Measurements from ENCODE around the gene CPXM2.
"Not testable (repeated sequence)": the region's sequence is repeated elsewhere in the genome, so short reads cannot be mapped to it uniquely, and the experiment has no call there.

Gene CPXM2

DNA sequence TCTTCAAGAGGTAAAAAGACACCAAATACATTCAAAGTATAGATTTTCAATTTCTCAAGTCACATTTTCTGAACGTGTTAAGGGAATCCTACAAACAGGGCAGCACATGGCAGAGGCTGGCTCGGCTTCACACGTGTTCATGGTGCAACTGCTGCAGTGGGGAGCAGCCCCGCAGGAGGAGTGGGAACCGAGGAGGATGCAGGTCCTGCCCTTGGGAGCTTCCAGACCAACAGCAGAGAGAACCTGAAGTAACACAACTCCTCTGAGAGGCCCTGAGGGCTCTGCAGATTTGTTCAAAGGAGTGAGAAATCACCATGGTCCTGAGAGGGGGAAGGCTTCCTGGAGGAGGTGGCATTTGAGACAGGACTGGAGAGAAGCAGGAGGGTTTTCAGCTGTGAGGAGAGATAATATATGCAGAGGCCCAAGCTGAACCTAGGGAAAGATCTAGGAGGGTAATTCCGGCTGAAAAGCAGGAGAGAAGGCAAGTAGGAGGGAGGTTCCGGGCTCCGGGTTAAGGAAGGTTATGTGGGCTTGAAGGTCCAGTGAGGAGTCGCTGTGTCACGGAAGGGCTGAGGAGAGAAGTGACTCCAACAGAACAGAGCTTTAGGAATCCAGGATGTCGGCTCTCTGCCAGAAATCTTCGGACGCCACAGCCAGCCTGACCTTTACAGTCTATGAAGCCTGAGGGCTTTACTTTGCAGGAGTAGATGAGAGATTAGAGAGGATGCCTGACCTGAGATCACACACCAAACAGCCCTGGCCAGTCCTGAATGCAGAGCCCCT, 148.0 kb downstream of the CPXM2 start:
- no peak for DNase-seq (ENCODE audit: low spot score in 2 of 2)
- Mint-ChIP-seq H3K27ac (no peak overlapping the region), H3K4me3 (no peak overlapping the region), H3K36me3 (no peaks in the 10 kb centered on the region), H3K27me3 (peaks cover 11% of the 10 kb centered on the region), H3K4me1 (no peaks in the 10 kb centered on the region), H3K9me3 (no peaks in the 10 kb centered on the region)
- ATAC-seq (ENCODE audit: low read depth) = no peak

DNA sequence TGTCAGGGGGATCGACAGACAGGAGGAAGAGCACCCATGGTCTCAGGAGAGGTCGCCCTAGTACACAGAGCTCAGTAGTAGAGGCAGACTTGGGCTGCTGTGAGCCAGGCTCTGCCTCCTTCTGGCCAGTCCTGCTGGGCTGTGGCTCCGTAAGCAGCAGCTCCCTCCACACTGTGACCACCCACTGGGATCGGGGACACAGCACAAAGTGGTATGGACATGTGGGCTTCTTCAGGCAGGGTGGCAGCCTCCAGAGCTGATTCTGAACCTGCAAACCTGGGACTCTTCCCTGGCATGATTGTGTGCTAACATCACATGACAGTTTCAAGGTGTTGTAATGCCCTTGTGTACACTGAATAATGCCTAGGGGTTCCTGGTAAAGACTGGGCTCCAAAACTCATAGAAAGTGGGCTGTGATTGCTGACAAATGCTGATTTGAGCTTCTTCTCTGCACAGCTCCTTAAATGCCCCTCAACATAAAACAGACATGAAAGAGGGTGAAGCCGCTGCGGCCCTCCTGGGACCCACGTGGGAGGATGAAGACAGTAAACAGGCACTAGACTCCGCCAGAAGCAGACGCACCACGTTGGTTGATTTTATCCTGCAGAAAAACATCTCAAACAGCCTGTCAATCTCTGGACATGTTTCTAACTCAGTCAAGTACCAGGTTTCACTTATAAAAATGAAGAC, 148.7 kb downstream of the CPXM2 start:
- Mint-ChIP-seq H3K36me3 (no peaks in the 10 kb centered on the region), H3K9me3 (no peaks in the 10 kb centered on the region), H3K27ac (no peak overlapping the region), H3K27me3 (peaks cover 11% of the 10 kb centered on the region), H3K4me3 (no peak overlapping the region), H3K4me1 (no peaks in the 10 kb centered on the region)
- ATAC-seq (ENCODE audit: low read depth) = no peak
- DNase-seq (ENCODE audit: low spot score in 2 of 2) = no peak

DNA sequence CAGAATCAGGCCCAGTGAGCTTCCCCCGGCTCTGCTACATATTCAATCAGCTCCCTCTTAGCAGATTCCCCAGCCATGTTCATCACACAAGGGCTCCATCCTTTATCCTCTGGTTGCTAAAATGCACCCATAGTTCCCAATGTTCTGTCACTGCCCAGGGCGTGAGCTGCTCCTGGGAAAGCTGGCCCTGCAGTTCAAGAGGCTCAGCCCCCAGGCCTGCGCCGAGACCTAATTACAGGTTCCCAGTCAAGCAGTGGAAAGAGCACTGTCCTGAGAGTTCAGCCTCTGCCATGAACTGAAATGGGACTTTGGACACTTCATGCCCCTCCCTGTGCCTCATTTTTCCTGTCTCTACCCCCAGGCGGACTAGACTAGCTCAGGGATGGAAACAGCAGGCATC, 149.9 kb downstream of the CPXM2 start:
- H3K4me3 Mint-ChIP-seq = no peak overlapping the region
- H3K27me3 Mint-ChIP-seq = peaks cover 11% of the 10 kb centered on the region
- H3K27ac Mint-ChIP-seq = no peak overlapping the region
- ATAC-seq (ENCODE audit: low read depth) (no peak), DNase-seq (ENCODE audit: low spot score in 2 of 2) (no peak)
- no peaks in the 10 kb centered on the region for H3K4me1 Mint-ChIP-seq
- no peaks in the 10 kb centered on the region for H3K36me3 Mint-ChIP-seq
- H3K9me3 Mint-ChIP-seq = no peaks in the 10 kb centered on the region

DNA sequence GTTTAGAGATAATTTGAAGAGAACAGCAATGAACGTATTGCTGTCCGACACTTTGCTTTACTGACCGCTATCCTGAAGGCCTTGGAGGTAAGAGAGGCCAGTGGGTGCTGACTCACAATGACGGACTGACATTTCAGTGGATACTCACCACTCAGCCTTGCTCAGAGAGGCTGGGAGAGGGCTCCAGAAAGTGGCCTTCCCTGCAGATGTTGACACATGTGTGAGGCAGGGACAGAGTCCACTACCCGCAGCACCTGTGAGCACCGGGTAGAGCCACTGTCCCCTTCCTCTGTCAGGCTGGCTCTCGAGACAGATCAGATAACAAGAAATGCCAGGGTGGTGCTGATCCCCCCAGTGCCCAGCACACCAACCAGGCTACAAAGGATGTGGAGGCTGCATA, 150.5 kb downstream of the CPXM2 start:
- Mint-ChIP-seq H3K4me3 (no peak overlapping the region), H3K27me3 (peaks cover 11% of the 10 kb centered on the region), H3K4me1 (no peaks in the 10 kb centered on the region), H3K9me3 (no peaks in the 10 kb centered on the region), H3K27ac (no peak overlapping the region), H3K36me3 (no peaks in the 10 kb centered on the region)
- no peak for ATAC-seq (ENCODE audit: low read depth)
- no peak for DNase-seq (ENCODE audit: low spot score in 2 of 2)

DNA sequence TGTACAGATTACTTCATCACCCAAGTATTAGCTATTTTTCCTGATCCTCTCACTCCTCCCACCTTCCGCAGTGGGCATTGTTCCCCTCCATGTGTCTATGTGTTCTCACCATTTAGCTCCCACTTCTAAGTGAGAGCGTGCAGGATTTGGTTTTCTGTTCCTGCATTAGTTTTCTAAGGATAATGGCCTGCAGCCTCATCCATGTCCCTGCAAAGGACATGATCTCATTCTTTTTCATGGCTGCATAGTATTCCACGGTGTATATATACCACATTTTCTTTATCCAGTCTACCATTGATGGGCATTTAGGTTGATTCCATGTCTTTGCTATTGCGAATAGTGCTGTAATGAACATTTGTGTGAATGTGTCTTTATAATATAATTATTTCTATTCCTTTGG, 154.7 kb downstream of the CPXM2 start:
- not testable (repeated sequence) for DNase-seq (ENCODE audit: low spot score in 2 of 2); H3K27ac Mint-ChIP-seq; H3K27me3 Mint-ChIP-seq; H3K36me3 Mint-ChIP-seq; H3K4me3 Mint-ChIP-seq; H3K9me3 Mint-ChIP-seq; H3K4me1 Mint-ChIP-seq; ATAC-seq (ENCODE audit: low read depth)

DNA sequence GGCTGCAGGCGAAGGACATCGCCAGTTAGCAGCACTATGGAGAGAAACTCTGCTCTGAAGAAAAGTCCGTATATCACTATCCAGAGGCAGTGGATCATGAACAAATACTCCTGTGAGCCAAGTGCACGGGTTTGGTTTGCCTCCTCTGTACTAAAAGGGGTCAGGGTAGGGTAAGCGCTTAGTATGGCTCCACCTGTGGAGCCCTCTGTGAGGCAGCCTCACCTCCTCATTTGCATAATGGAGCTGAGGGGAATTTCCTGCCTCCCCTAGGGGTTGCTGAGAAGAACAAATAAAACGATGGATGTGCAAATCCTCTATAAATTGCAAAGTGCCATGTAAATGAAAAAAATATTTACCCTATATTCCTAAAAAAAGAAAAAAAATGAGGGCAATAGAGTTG, 162.1 kb downstream of the CPXM2 start:
- H3K27ac Mint-ChIP-seq = no peak overlapping the region
- no peak for ATAC-seq (ENCODE audit: low read depth)
- peaks cover 3% of the 10 kb centered on the region for H3K27me3 Mint-ChIP-seq
- peaks cover 2% of the 10 kb centered on the region for H3K9me3 Mint-ChIP-seq
- H3K4me1 Mint-ChIP-seq = peaks cover 2% of the 10 kb centered on the region
- no peak for DNase-seq (ENCODE audit: low spot score in 2 of 2)
- no peak overlapping the region for H3K4me3 Mint-ChIP-seq
- no peaks in the 10 kb centered on the region for H3K36me3 Mint-ChIP-seq

DNA sequence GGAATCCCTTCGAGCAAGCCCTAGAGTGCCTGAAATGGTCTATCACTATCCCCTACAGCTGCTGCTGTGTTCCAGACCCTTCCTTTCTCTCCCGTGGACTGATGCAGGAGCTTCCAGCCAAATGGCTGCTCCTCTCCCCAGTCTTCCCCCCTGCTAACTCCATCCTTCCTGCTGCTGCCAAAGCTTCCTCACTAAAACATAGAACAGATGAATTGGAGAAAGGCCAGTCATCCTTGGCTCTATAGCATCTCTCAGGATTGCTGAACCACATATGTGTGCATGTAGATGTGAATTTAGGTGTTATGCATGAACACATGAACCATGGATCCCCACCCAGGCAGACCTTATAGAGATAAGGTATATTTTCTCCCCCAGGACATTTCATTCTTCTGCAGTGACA, 164.8 kb downstream of the CPXM2 start:
- H3K4me3 Mint-ChIP-seq = no peak overlapping the region
- DNase-seq (ENCODE audit: low spot score in 2 of 2) = no peak
- H3K9me3 Mint-ChIP-seq = no peaks in the 10 kb centered on the region
- H3K4me1 Mint-ChIP-seq = peaks cover 2% of the 10 kb centered on the region
- H3K27me3 Mint-ChIP-seq = peaks cover 6% of the 10 kb centered on the region
- no peak for ATAC-seq (ENCODE audit: low read depth)
- no peak overlapping the region for H3K27ac Mint-ChIP-seq
- H3K36me3 Mint-ChIP-seq = no peaks in the 10 kb centered on the region

DNA sequence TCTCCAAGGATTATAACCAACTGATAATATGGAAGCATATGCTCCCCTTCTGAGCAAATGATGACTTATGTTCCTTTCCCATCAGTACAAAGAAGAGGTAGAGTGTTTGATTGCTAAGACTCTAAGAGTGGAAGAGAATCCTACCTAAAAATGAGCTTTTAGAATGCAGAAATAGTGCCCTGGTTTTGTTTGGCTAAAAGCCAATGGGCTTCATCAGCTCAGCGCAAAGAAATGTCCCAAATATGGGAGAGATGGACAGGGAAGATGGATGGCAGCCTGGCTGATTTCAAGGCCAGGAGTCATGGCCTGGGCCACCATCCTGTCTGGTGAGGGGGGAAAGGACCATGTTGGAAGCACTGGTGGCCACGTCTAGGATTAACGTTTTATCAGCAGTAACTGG, 165.2 kb downstream of the CPXM2 start:
- DNase-seq (ENCODE audit: low spot score in 2 of 2) (no peak), ATAC-seq (ENCODE audit: low read depth) (no peak)
- Mint-ChIP-seq H3K36me3 (no peaks in the 10 kb centered on the region), H3K4me3 (no peak overlapping the region), H3K27ac (no peak overlapping the region), H3K27me3 (peaks cover 6% of the 10 kb centered on the region), H3K4me1 (peaks cover 2% of the 10 kb centered on the region), H3K9me3 (no peaks in the 10 kb centered on the region)

DNA sequence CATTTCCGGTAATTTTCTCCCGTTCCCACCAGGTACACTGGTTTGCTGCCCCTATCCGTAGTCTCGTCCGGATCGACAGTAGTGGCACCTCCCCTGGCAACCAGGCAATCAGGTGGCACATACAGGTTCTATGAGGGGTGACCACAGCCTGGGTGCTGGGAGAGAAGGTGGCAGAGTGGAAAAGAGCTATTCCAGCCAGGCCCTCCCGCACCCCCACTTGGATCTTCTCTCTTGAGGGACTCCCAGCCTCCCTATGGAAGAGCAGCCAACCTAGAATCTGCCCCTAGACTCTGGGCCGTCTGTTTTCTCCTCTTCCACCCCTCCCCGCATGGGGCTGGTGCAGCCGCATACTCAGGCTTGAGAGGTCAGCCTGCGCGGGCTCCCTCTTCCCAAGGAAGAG, 166.9 kb downstream of the CPXM2 start:
- H3K4me3 Mint-ChIP-seq = no peak overlapping the region
- H3K4me1 Mint-ChIP-seq = peaks cover 2% of the 10 kb centered on the region
- no peaks in the 10 kb centered on the region for H3K36me3 Mint-ChIP-seq
- peaks cover 9% of the 10 kb centered on the region for H3K27me3 Mint-ChIP-seq
- DNase-seq (ENCODE audit: low spot score in 2 of 2) (no peak), ATAC-seq (ENCODE audit: low read depth) (no peak)
- H3K9me3 Mint-ChIP-seq = no peaks in the 10 kb centered on the region
- H3K27ac Mint-ChIP-seq = no peak overlapping the region

DNA sequence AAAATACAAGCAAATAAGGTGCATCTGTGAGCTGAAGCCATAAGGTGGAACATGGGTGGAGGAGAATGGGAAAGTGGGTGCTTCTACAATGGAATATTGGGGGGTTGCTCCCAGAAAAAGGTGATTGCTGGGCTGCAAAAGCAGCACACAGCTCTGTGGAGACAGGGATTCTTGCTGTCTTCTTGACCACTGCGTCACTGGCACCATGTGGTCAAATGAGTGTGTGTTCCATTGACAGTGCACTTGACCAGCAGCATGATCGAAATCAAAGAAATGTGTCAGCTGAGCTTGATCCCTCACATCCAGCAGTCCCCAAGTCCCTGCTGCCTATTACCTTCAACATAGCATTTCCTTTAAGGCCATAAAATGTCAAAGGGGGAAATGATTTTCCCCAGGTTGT, 169.3 kb downstream of the CPXM2 start:
- H3K27me3 Mint-ChIP-seq = peaks cover 6% of the 10 kb centered on the region
- H3K4me3 Mint-ChIP-seq = no peak overlapping the region
- H3K36me3 Mint-ChIP-seq = no peaks in the 10 kb centered on the region
- H3K4me1 Mint-ChIP-seq = no peaks in the 10 kb centered on the region
- ATAC-seq (ENCODE audit: low read depth) (no peak), DNase-seq (ENCODE audit: low spot score in 2 of 2) (no peak)
- H3K9me3 Mint-ChIP-seq = no peaks in the 10 kb centered on the region
- H3K27ac Mint-ChIP-seq = no peak overlapping the region

DNA sequence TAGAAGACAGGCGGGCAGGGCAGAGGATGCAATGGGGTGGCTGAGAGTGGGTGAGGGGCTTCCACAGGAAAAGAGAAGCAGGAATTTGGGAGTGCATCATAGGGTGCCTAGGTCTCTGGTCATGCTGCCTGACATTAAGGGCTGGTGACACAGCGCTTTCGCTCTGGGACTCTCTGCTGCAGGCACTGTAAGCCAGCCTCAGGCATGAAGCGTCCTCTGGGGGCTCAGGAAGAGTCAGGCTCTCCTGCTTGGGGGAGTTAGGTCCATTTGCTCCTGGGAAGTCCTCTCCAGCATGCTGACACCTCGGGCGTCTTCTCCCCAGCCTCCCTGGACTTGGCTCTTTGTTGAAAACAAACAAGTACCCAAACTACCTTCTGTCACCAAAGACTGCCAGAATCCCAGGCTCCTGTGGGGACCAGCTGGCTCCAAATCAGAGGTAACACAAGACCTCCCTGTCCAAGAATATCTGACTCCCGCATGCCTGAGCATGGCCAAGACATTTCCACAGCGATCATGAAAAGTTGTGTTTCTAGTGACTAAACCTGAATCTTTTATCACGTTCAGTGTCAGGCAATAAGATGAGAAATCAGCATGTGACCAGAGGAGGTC, 170.1 kb downstream of the CPXM2 start:
- Mint-ChIP-seq H3K9me3 (no peaks in the 10 kb centered on the region), H3K4me3 (no peak overlapping the region), H3K27me3 (peaks cover 7% of the 10 kb centered on the region), H3K27ac (no peak overlapping the region), H3K4me1 (no peaks in the 10 kb centered on the region), H3K36me3 (no peaks in the 10 kb centered on the region)
- ATAC-seq (ENCODE audit: low read depth) = no peak
- no peak for DNase-seq (ENCODE audit: low spot score in 2 of 2)

DNA sequence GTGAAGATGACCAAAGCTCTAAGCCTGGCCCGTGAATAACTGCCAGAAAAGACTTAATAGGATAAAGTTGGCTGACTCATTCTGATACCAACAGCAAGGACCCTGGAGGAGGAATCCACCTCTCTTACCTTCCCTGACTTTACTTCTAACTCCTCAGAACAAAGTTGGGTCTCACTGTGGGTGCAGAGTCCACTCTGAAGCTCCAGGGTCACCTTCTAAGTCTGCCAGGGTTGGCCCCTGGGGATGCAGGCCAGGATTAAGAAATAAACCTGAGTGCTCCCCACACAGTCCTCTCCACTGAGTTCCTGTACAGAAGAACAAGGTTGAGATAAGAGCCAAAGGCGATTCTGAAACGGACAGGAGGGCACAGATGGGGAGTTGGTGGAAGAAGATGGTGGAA, 171.1 kb downstream of the CPXM2 start:
- DNase-seq (ENCODE audit: low spot score in 2 of 2) (no peak), ATAC-seq (ENCODE audit: low read depth) (no peak)
- Mint-ChIP-seq H3K36me3 (no peaks in the 10 kb centered on the region), H3K27me3 (peaks cover 11% of the 10 kb centered on the region), H3K9me3 (no peaks in the 10 kb centered on the region), H3K27ac (no peak overlapping the region), H3K4me1 (no peaks in the 10 kb centered on the region), H3K4me3 (no peak overlapping the region)

DNA sequence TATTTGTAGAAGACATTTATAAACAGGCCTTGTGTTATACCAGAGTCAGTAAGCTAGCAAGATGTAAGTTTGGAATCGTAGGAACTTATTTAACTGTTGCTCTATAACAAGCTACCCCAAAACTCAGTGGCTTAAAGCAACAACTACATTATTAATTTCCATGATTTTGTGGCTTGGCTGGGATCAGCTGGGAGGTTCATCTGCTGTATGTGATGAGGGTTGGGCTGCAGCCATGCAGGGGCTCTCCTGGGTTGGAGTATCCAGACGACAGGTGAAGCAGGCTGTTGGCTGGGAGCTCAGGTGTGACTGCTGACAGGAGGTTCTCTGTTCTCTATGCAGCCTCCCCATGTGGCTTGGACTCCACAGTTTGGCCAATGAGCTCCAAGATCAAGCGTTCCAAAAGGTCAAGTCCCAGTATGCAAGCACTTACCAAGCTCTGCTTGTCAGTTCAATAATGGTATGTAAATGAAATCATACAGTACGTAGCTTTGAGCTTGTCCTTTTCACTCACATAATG, 173.0 kb downstream of the CPXM2 start:
- no peak overlapping the region for H3K27ac Mint-ChIP-seq

DNA sequence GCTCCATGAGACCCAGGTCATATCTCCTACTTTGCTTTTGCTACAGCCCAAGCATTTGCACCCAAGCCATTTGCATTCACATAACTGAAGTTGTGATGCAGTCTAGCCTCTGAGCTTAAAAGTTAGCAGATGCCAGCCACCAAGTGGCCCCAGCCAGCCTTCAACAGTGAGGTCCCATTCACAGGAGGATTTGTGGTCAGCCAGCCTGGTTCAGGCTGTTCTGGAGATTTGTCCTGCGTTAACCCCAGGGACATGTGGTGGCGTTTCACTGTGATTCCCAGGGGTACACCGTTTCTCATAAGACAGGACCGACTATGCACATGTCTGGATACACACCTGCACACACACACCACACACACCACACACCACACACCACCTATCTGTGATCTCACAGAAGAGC, 174.3 kb downstream of the CPXM2 start:
- DNase-seq (ENCODE audit: low spot score in 2 of 2) (no peak), ATAC-seq (ENCODE audit: low read depth) (no peak)
- Mint-ChIP-seq H3K9me3 (no peaks in the 10 kb centered on the region), H3K36me3 (no peaks in the 10 kb centered on the region), H3K4me1 (no peaks in the 10 kb centered on the region), H3K4me3 (no peak overlapping the region), H3K27me3 (peaks cover 11% of the 10 kb centered on the region), H3K27ac (no peak overlapping the region)

More for the DNA sequence above, 173.0 kb downstream of the CPXM2 start:
- DNase-seq (ENCODE audit: low spot score in 2 of 2) = no peak
- H3K36me3 Mint-ChIP-seq = no peaks in the 10 kb centered on the region
- no peaks in the 10 kb centered on the region for H3K4me1 Mint-ChIP-seq
- H3K9me3 Mint-ChIP-seq = no peaks in the 10 kb centered on the region
- no peak overlapping the region for H3K4me3 Mint-ChIP-seq
- no peak for ATAC-seq (ENCODE audit: low read depth)
- H3K27me3 Mint-ChIP-seq = peaks cover 11% of the 10 kb centered on the region
